ENCODE data around the gene CHKA. TPM values are rescaled to one million over a fixed set of nuclear protein-coding genes. Genes with fewer than 3 reads are reported as not detected.

The CHKA gene
- polyA plus RNA-seq, 1 donor (not counting 4 experiments of a cell fraction or from before 2014, with no cell fraction given): 7.1 TPM

DNA sequence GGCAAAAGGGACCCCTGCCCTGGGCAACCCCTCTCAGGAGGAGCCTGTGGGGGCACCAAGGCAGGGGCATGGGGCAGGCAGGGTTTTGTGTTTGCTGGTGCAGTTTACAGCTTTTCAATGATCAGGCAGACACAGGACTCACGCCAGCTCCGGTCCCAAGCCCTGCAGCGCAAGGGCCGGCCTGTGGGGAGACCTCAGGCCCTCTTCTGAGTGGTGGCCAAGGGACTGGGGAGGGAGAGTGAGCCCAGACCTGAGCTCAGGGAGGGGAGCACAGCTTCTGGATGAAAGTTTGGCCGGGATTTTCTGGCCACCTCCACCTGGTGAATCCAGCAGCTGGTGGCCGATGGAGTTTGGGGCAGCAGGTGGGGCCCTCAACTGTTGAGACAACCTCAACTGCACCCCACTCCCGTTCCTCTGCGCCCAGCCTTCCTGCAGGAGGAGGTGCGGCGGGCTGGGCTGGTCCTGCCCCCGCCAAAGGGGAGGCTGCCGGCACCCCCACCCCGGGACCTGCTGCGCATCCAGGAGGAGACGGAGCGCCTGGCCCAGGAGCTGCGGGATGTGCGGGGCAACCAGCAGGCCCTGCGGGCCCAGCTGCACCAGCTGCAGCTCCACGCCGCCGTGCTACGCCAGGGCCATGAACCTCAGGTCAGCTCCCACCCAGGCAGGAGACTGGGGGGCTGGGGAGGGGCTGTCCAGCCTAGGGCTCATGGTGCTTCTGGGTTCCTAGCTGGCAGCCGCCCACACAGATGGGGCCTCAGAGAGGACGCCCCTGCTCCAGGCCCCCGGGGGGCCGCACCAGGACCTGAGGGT lies 78.8 kb downstream of the CHKA start:
- Histone ChIP-seq H3K4me2 (ENCODE audit: control insufficient read depth, extremely low read depth, insufficient read depth, low read depth, low read length) (no peak overlapping the region), H3K79me2 (ENCODE audit: control insufficient read depth, insufficient read depth, low read length) (peaks cover 5% of the 10 kb centered on the region), H3K9me3 (ENCODE audit: control insufficient read depth, low read depth, low read length) (no peaks in the 10 kb centered on the region), H4K20me1 (ENCODE audit: control insufficient read depth, extremely low read depth, insufficient read depth, low read length) (no peaks in the 10 kb centered on the region), H3K9ac (ENCODE audit: control insufficient read depth, extremely low read depth, insufficient read depth, low read length) (no peak overlapping the region), H3K27ac (ENCODE audit: control insufficient read depth, insufficient read depth, low read length) (no peak overlapping the region), H3K4me1 (ENCODE audit: control insufficient read depth, extremely low read depth, insufficient read depth, low read length) (peaks cover 7% of the 10 kb centered on the region), H3K36me3 (ENCODE audit: control insufficient read depth in 2 of 2, extremely low read depth in 1 of 2, insufficient read depth in 2 of 2, low read length in 2 of 2) (peaks cover 3% of the 10 kb centered on the region in 2 experiments), H2AFZ (ENCODE audit: control insufficient read depth, low read length) (no peak overlapping the region), H3K4me3 (ENCODE audit: control insufficient read depth in 2 of 3, extremely low read depth in 1 of 3, insufficient read depth in 2 of 3, low read depth in 1 of 3, low read length in 3 of 3) (no peak overlapping the region), H3K9me1 (ENCODE audit: control insufficient read depth, extremely low read depth, insufficient read depth, low read length) (no peaks in the 10 kb centered on the region), H3K27me3 (ENCODE audit: control insufficient read depth, extremely low read depth, insufficient read depth, low read length) (no peaks in the 10 kb centered on the region)
- dilution Hi-C loops (cut with MboI; ENCODE audit: extremely low pct_ligation_motif_present, low sequenced_read_pairs): no loop called here
- FAIRE-seq (no peak), DNase-seq (ENCODE audit: low read depth, low spot score) (no peak)
- TF ChIP-seq, protein P1, sequence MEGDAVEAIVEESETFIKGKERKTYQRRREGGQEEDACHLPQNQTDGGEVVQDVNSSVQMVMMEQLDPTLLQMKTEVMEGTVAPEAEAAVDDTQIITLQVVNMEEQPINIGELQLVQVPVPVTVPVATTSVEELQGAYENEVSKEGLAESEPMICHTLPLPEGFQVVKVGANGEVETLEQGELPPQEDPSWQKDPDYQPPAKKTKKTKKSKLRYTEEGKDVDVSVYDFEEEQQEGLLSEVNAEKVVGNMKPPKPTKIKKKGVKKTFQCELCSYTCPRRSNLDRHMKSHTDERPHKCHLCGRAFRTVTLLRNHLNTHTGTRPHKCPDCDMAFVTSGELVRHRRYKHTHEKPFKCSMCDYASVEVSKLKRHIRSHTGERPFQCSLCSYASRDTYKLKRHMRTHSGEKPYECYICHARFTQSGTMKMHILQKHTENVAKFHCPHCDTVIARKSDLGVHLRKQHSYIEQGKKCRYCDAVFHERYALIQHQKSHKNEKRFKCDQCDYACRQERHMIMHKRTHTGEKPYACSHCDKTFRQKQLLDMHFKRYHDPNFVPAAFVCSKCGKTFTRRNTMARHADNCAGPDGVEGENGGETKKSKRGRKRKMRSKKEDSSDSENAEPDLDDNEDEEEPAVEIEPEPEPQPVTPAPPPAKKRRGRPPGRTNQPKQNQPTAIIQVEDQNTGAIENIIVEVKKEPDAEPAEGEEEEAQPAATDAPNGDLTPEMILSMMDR (optimal IDR thresholded peaks at IDR 0.05 in 1 of 3, IDR thresholded peaks at IDR 0.05 in 1 of 3, conservative IDR thresholded peaks at IDR 0.05 in 1 of 3; ENCODE audit: extremely low read depth in 1 of 3, insufficient read depth in 2 of 3, low read length in 3 of 3): no peak
- TF ChIP-seq EZH2 (IDR thresholded peaks at IDR 0.05; ENCODE audit: low read length): no peak

DNA sequence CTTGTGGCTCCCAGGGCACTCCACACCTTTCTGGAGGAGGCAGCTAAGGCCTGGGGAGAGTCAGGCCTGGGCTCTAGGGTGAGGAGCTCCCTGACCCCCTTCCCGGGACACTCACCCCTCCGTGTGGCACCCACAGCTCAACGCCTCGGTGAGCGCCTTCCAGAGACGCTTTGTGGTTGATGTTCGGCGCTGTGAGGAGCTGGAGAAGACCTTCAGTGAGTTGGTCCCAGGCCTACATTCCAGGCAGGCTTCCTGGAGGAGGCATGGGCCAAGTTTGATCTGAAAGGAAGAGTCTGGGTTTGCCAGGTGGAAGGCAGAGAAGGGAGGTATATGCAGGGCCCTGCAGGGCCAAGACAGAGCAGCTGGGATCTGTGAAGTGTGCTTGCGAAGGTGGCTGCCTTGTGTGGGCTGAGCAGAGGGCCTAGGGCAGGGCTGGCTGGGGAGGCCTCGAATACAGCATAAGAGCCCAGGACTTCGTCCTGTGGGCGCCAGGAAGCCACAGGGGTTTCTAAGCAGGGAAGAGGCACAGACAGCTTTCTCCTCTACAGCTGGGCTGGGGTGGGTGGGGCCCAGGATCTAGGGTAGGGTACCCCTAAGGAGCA lies 79.5 kb downstream of the CHKA start:
- H3K9ac ChIP-seq (ENCODE audit: control insufficient read depth, extremely low read depth, insufficient read depth, low read length): no peak overlapping the region
- H3K27ac ChIP-seq (ENCODE audit: control insufficient read depth, insufficient read depth, low read length): no peak overlapping the region
- DNase-seq (ENCODE audit: low read depth, low spot score) (no peak), FAIRE-seq (no peak)
- H3K9me1 ChIP-seq (ENCODE audit: control insufficient read depth, extremely low read depth, insufficient read depth, low read length): no peaks in the 10 kb centered on the region
- H3K4me1 ChIP-seq (ENCODE audit: control insufficient read depth, extremely low read depth, insufficient read depth, low read length): peaks cover 7% of the 10 kb centered on the region
- H3K9me3 ChIP-seq (ENCODE audit: control insufficient read depth, low read depth, low read length): no peaks in the 10 kb centered on the region
- dilution Hi-C loops (cut with MboI; ENCODE audit: extremely low pct_ligation_motif_present, low sequenced_read_pairs): no loop called here
- no peak overlapping the region for H2AFZ ChIP-seq (ENCODE audit: control insufficient read depth, low read length)
- peaks cover 3% of the 10 kb centered on the region in 2 experiments for H3K36me3 ChIP-seq (ENCODE audit: control insufficient read depth in 2 of 2, extremely low read depth in 1 of 2, insufficient read depth in 2 of 2, low read length in 2 of 2)
- no peak for TF ChIP-seq EZH2 (IDR thresholded peaks at IDR 0.05; ENCODE audit: low read length)
- TF ChIP-seq, protein P1 (optimal IDR thresholded peaks at IDR 0.05 in 1 of 3, IDR thresholded peaks at IDR 0.05 in 1 of 3, conservative IDR thresholded peaks at IDR 0.05 in 1 of 3; ENCODE audit: extremely low read depth in 1 of 3, insufficient read depth in 2 of 3, low read length in 3 of 3): no peak
- peaks cover 5% of the 10 kb centered on the region for H3K79me2 ChIP-seq (ENCODE audit: control insufficient read depth, insufficient read depth, low read length)
- H3K4me2 ChIP-seq (ENCODE audit: control insufficient read depth, extremely low read depth, insufficient read depth, low read depth, low read length): no peak overlapping the region
- no peaks in the 10 kb centered on the region for H3K27me3 ChIP-seq (ENCODE audit: control insufficient read depth, extremely low read depth, insufficient read depth, low read length)
- H3K4me3 ChIP-seq (ENCODE audit: control insufficient read depth in 2 of 3, extremely low read depth in 1 of 3, insufficient read depth in 2 of 3, low read depth in 1 of 3, low read length in 3 of 3): no peak overlapping the region
- no peaks in the 10 kb centered on the region for H4K20me1 ChIP-seq (ENCODE audit: control insufficient read depth, extremely low read depth, insufficient read depth, low read length)
